ENCODE data around the gene ATP8B4.

- no peak for TF ChIP-seq CTCF (IDR thresholded peaks at IDR 0.05)
- TF ChIP-seq POLR2A (IDR thresholded peaks at IDR 0.05): no peak
These were observed 11.9 kb downstream of the ATP8B4 start for GRCh38 chr15:50107157-50107556.

Data from upper lobe of left lung (tissue), 4 donors.